Thyroid gland (tissue), 4 donors: ENCODE data around the gene TCHP. TPM values are rescaled to one million over a fixed set of nuclear protein-coding genes. Genes with fewer than 3 reads are reported as not detected.

ENCODE experiments used
- DNase-seq, 2 donors: peaks; one replicate each; pipeline ENCODE4 v3.0.0-alpha.2; 2019
- H3K27ac ChIP-seq, 3 donors: fragments of 200-600 bp; sonication (generic); 1 replicate in 2 of 3; 2 replicates in 1 of 3; pipeline ENCODE4 v1.5.1; 2016 to 2019; ENCODE audit warnings: mild to moderate bottlenecking in 1 of 3, moderate library complexity in 1 of 3
- H3K27me3 ChIP-seq: fragments of 200-600 bp; sonication (generic); one replicate; pipeline ENCODE4 v1.5.1; 2019
- H3K36me3 ChIP-seq, 2 donors: fragments of 200-600 bp; sonication (generic); one replicate each; pipeline ENCODE4 v1.5.1; 2016 to 2019
- H3K4me1 ChIP-seq, 2 donors: fragments of 200-600 bp; sonication (generic); one replicate each; pipeline ENCODE4 v1.5.1; 2017 to 2019
- H3K4me3 ChIP-seq, 3 donors: fragments of 200-600 bp; sonication (generic); replicated peaks in 1 of 3; 1 replicate in 2 of 3; 2 replicates in 1 of 3; pipeline ENCODE4 v1.5.1; 2016; ENCODE audit warnings: mild to moderate bottlenecking in 1 of 3
- H3K9me3 ChIP-seq: fragments of 200-600 bp; sonication (generic); one replicate; pipeline ENCODE4 v1.5.1; 2017
- CTCF ChIP-seq, 6 experiments: fragments of 200-600 bp in 3 of 6; fragments of 450-650 bp in 3 of 6; sonication (generic) in 3 of 6; IDR thresholded peaks; one replicate each; pipeline ENCODE4 v1.5.1; 2016 to 2019; ENCODE audit warnings: antibody characterized with exemption in 6 of 6, mild to moderate bottlenecking in 2 of 6, inconsistent platforms in 1 of 6, moderate library complexity in 1 of 6
- POLR2A ChIP-seq, 2 donors: fragments of 450-650 bp; IDR thresholded peaks; one replicate each; pipeline ENCODE4 v1.6.1; 2017; ENCODE audit warnings: antibody characterized with exemption in 2 of 2, mild to moderate bottlenecking in 2 of 2, moderate library complexity in 1 of 2
- WGBS, 2 donors: methylation state at CpG; one replicate each; pipeline ENCODE4 v1.1.5; 2017; 5-methylcytosine and 5-hydroxymethylcytosine counted together
- intact Hi-C: fragments of 100-400 bp; cut with DNase I; formaldehyde crosslinking; loops from one replicate; pipeline ENCODE4 v1.15.1; 2023
- total RNA-seq, 4 donors: library from RNA; depleted of rRNA; stranded (reverse); fragments of >200 nt; gene quantifications; one replicate each; pipeline ENCODE4 v1.2.3, GENCODE V29; 2016

Gene TCHP
- total RNA-seq, 4 donors from 2014 or later, result 16.4 to 25.8 (median 24.3) TPM

GRCh38 chr12:109868182-109869051, 31.7 kb upstream of the TCHP start:
- TF ChIP-seq POLR2A (IDR thresholded peaks at IDR 0.05), result no peak
- no peak for TF ChIP-seq CTCF (IDR thresholded peaks at IDR 0.05)
- H3K9me3 ChIP-seq, result no peaks in the 10 kb centered on the region
- H3K4me3 ChIP-seq, result no peak overlapping the region
- no peaks in the 10 kb centered on the region for H3K27me3 ChIP-seq
- intact Hi-C loops, result no loop called here
- peaks cover 28 to 39% of the 10 kb centered on the region in 2 donors for H3K4me1 ChIP-seq
- 81 to 88% methylated on average over 9 of the region's 9 CpGs for whole genome bisulfite sequencing, 2 donors
- DNase-seq, result no peak
- peak overlapping the region in 1 of 3 donors; percentile 4 for H3K27ac ChIP-seq
- H3K36me3 ChIP-seq, result no peaks in the 10 kb centered on the region

- H3K27me3 ChIP-seq, result no peaks in the 10 kb centered on the region
- H3K4me1 ChIP-seq, result peaks cover 18 to 35% of the 10 kb centered on the region in 2 donors
- intact Hi-C loops, result no loop called here
- no peak overlapping the region for H3K4me3 ChIP-seq
- no peak overlapping the region for H3K27ac ChIP-seq
- no peaks in the 10 kb centered on the region for H3K9me3 ChIP-seq
- H3K36me3 ChIP-seq, result no peaks in the 10 kb centered on the region
- 82 to 88% methylated on average over 2 of the region's 2 CpGs for WGBS, 2 donors
- TF ChIP-seq POLR2A (IDR thresholded peaks at IDR 0.05) (no peak), CTCF (IDR thresholded peaks at IDR 0.05) (no peak)
- DNase-seq, result no peak
Observed at GRCh38 chr12:109870648-109871047, 29.4 kb upstream of the TCHP start.

- Histone ChIP-seq H3K27ac (peak overlapping the region in 2 of 3 donors; percentile 6 to 43), H3K36me3 (no peaks in the 10 kb centered on the region)
- intact Hi-C loops, result no loop called here
Observed at GRCh38 chr12:109871668-109872314, 28.3 kb upstream of the TCHP start.

GRCh38 chr12:109873653-109874052, 26.4 kb upstream of the TCHP start:
- DNase-seq, result no peak
- TF ChIP-seq POLR2A (IDR thresholded peaks at IDR 0.05) (no peak), CTCF (IDR thresholded peaks at IDR 0.05) (no peak)
- intact Hi-C loops, result no loop called here
- Histone ChIP-seq H3K36me3 (no peaks in the 10 kb centered on the region), H3K9me3 (no peaks in the 10 kb centered on the region), H3K4me3 (no peak overlapping the region), H3K27me3 (no peaks in the 10 kb centered on the region), H3K27ac (peak overlapping the region in 1 of 3 donors; percentile 44), H3K4me1 (peaks cover 34 to 56% of the 10 kb centered on the region in 2 donors)
- 88 to 90% methylated on average over 6 of the region's 6 CpGs for WGBS, 2 donors

More at GRCh38 chr12:109871668-109872314, 28.3 kb upstream of the TCHP start:
- TF ChIP-seq POLR2A (IDR thresholded peaks at IDR 0.05) (no peak), CTCF (IDR thresholded peaks at IDR 0.05) (no peak)
- Histone ChIP-seq H3K9me3 (no peaks in the 10 kb centered on the region), H3K4me1 (peaks cover 27 to 39% of the 10 kb centered on the region in 2 donors), H3K4me3 (no peak overlapping the region), H3K27me3 (no peaks in the 10 kb centered on the region)
- WGBS, 2 donors, result 66 to 96% methylated on average over 5 to 7 of the region's 7 CpGs
- DNase-seq, result peak; percentile 58
